Brain microvascular endothelial cell (primary cell): ENCODE results near the gene PSMA1.

Source experiments
- DNase-seq: peaks from one replicate; pipeline ENCODE4 v3.0.0-alpha.2; 2020
- H3K27ac ChIP-seq: fragments of 250-450 bp; sonication (Bioruptor Pico); 2 replicates; pipeline ENCODE4 v1.5.1; 2020; ENCODE audit warnings: mild to moderate bottlenecking, moderate library complexity
- H3K27me3 ChIP-seq: fragments of 250-450 bp; sonication (Bioruptor Pico); replicated peaks from 2 replicates; pipeline ENCODE4 v1.5.1; 2020; ENCODE audit warnings: mild to moderate bottlenecking
- H3K36me3 ChIP-seq: fragments of 250-450 bp; sonication (Bioruptor Pico); replicated peaks from 2 replicates; pipeline ENCODE4 v1.5.1; 2020; ENCODE audit warnings: mild to moderate bottlenecking
- H3K4me3 ChIP-seq: 2 replicates; pipeline ENCODE4 v1.5.1; 2011; ENCODE audit warnings: low read depth, mild to moderate bottlenecking, control low read depth, low read length, moderate library complexity
- CTCF ChIP-seq: IDR thresholded peaks from 2 replicates; pipeline ENCODE4 v1.5.1; 2011; ENCODE audit warnings: low read depth, mild to moderate bottlenecking, moderate library complexity, low read length, control low read depth, inconsistent platforms; ENCODE audit errors: missing control alignments
- in situ Hi-C: cut with HindIII; loops from 2 replicates; pipeline ENCODE4 v1.10.0; 2017; ENCODE audit warnings: low sequenced_read_pairs, low pct_ligation_motif_present

Gene PSMA1

GRCh38 chr11:14471127-14471526 lies 49.1 kb downstream of the PSMA1 start:
- Histone ChIP-seq H3K4me3 (no peak overlapping the region), H3K27ac (no peak overlapping the region), H3K27me3 (no peaks in the 10 kb centered on the region), H3K36me3 (peaks cover 89% of the 10 kb centered on the region)
- in situ Hi-C loops = loop anchor here (25.0 kb wide), 1 partner anchor 184 kb away; no protein-coding TSS in a partner anchor
- no peak for TF ChIP-seq CTCF
- no peak for DNase-seq

GRCh38 chr11:14463623-14464022 lies 56.6 kb downstream of the PSMA1 start:
- TF ChIP-seq CTCF = no peak
- Histone ChIP-seq H3K4me3 (no peak overlapping the region), H3K36me3 (peaks cover 92% of the 10 kb centered on the region), H3K27ac (no peak overlapping the region), H3K27me3 (no peaks in the 10 kb centered on the region)
- DNase-seq = no peak
- in situ Hi-C loops = loop anchor here (25.0 kb wide), 1 partner anchor 176 kb away; no protein-coding TSS in a partner anchor

GRCh38 chr11:14460147-14460546 lies 60.0 kb downstream of the PSMA1 start:
- TF ChIP-seq CTCF = no peak
- in situ Hi-C loops = loop anchor here (25.0 kb wide), 1 partner anchor 173 kb away; no protein-coding TSS in a partner anchor
- H3K36me3 ChIP-seq = peaks cover 80% of the 10 kb centered on the region
- H3K27me3 ChIP-seq = no peaks in the 10 kb centered on the region
- no peak overlapping the region for H3K27ac ChIP-seq
- no peak for DNase-seq
- H3K4me3 ChIP-seq = no peak overlapping the region

DNA sequence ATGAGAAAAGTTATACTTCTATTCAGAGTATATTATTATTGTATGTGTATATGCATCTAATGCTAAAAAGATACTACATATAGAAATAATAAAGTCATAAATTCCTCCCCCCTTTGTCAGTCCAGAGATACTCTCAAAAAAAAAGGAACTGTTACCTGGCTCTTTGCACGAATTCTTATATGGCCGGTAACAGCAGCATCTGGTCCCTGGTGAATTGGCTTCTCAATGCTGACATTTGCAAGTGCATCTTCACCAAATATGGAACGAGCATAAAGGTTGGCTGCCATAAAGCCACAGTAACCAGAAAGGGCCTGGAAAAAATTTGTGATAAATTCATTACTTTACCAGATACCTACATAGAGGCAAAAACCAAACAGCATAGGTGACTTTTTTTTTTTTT lies 61.8 kb downstream of the PSMA1 start:
- no peaks in the 10 kb centered on the region for H3K27me3 ChIP-seq
- no peak for TF ChIP-seq CTCF
- no peak for DNase-seq
- no peak overlapping the region for H3K4me3 ChIP-seq
- H3K36me3 ChIP-seq = peaks cover 63% of the 10 kb centered on the region
- in situ Hi-C loops = loop anchor here (25.0 kb wide), 1 partner anchor 171 kb away; no protein-coding TSS in a partner anchor
- H3K27ac ChIP-seq = no peak overlapping the region

- Histone ChIP-seq H3K36me3 (peaks cover 46% of the 10 kb centered on the region), H3K4me3 (no peak overlapping the region), H3K27me3 (no peaks in the 10 kb centered on the region), H3K27ac (no peak overlapping the region)
- no peak for TF ChIP-seq CTCF
- in situ Hi-C loops = loop anchor here (25.0 kb wide), 1 partner anchor 169 kb away; no protein-coding TSS in a partner anchor
- no peak for DNase-seq
Observed at GRCh38 chr11:14455648-14456430, 64.3 kb downstream of the PSMA1 start.
